ENCODE results near the gene KIF25. TPM values are rescaled to one million over a fixed set of nuclear protein-coding genes. Genes with fewer than 3 reads are reported as not detected.

Gene KIF25
- polyA plus RNA-seq, 1 donor from 2014 or later: not detected

GRCh38 chr6:167990016-167990945 is 7.2 kb upstream of the KIF25 start:
- Histone ChIP-seq H3K4me3 (ENCODE audit: low read length) (no peak overlapping the region), H3K9ac (ENCODE audit: low read length) (no peak overlapping the region), H2AFZ (ENCODE audit: low read depth, low read length) (no peak overlapping the region), H3K9me2 (ENCODE audit: insufficient read depth, low read length) (no peaks in the 10 kb centered on the region), H4K20me1 (ENCODE audit: insufficient read depth) (no peaks in the 10 kb centered on the region), H3F3A (ENCODE audit: insufficient read depth, low read length, poor library complexity, severe bottlenecking) (no peaks in the 10 kb centered on the region), H3K9me3 (ENCODE audit: low read length) (no peaks in the 10 kb centered on the region), H3K79me2 (replicated peaks; ENCODE audit: insufficient read depth, low read length) (no peaks in the 10 kb centered on the region), H3K4me2 (ENCODE audit: low read length) (no peak overlapping the region), H3K27me3 (ENCODE audit: insufficient read depth, low read depth, low read length) (no peaks in the 10 kb centered on the region), H3K36me3 (ENCODE audit: insufficient read depth, low read length) (no peaks in the 10 kb centered on the region), H3K27ac (ENCODE audit: low read length) (no peak overlapping the region)
- TF ChIP-seq EZH2 (IDR thresholded peaks at IDR 0.05; ENCODE audit: borderline replicate concordance, insufficient read depth, low read length, poor library complexity, severe bottlenecking): no peak
- TF ChIP-seq RAD21 (conservative IDR thresholded peaks at IDR 0.05): no peak
- TF ChIP-seq, protein P1, sequence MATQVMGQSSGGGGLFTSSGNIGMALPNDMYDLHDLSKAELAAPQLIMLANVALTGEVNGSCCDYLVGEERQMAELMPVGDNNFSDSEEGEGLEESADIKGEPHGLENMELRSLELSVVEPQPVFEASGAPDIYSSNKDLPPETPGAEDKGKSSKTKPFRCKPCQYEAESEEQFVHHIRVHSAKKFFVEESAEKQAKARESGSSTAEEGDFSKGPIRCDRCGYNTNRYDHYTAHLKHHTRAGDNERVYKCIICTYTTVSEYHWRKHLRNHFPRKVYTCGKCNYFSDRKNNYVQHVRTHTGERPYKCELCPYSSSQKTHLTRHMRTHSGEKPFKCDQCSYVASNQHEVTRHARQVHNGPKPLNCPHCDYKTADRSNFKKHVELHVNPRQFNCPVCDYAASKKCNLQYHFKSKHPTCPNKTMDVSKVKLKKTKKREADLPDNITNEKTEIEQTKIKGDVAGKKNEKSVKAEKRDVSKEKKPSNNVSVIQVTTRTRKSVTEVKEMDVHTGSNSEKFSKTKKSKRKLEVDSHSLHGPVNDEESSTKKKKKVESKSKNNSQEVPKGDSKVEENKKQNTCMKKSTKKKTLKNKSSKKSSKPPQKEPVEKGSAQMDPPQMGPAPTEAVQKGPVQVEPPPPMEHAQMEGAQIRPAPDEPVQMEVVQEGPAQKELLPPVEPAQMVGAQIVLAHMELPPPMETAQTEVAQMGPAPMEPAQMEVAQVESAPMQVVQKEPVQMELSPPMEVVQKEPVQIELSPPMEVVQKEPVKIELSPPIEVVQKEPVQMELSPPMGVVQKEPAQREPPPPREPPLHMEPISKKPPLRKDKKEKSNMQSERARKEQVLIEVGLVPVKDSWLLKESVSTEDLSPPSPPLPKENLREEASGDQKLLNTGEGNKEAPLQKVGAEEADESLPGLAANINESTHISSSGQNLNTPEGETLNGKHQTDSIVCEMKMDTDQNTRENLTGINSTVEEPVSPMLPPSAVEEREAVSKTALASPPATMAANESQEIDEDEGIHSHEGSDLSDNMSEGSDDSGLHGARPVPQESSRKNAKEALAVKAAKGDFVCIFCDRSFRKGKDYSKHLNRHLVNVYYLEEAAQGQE (IDR thresholded peaks at IDR 0.05; ENCODE audit: borderline replicate concordance): no peak
- no peak for TF ChIP-seq EP300 (conservative IDR thresholded peaks at IDR 0.05; ENCODE audit: poor library complexity, severe bottlenecking)
- TF ChIP-seq POLR2AphosphoS5 (IDR thresholded peaks at IDR 0.05): no peak
- no peak for TF ChIP-seq MXI1 (conservative IDR thresholded peaks at IDR 0.05; ENCODE audit: poor library complexity, severe bottlenecking)
- TF ChIP-seq TAF1 (IDR thresholded peaks at IDR 0.05; ENCODE audit: low read depth): no peak
- TF ChIP-seq SMC3 (conservative IDR thresholded peaks at IDR 0.05; ENCODE audit: poor library complexity): no peak
- TF ChIP-seq CTCF (IDR thresholded peaks at IDR 0.05; ENCODE audit: poor library complexity, severe bottlenecking): no peak

- Histone ChIP-seq H3K9ac (ENCODE audit: low read length) (no peak overlapping the region), H3K27ac (ENCODE audit: low read length) (no peak overlapping the region), H2AFZ (ENCODE audit: low read depth, low read length) (no peak overlapping the region), H3K4me3 (ENCODE audit: low read length) (no peak overlapping the region), H3K9me3 (ENCODE audit: low read length) (no peaks in the 10 kb centered on the region), H3F3A (ENCODE audit: insufficient read depth, low read length, poor library complexity, severe bottlenecking) (no peaks in the 10 kb centered on the region), H4K20me1 (ENCODE audit: insufficient read depth) (no peaks in the 10 kb centered on the region), H3K4me2 (ENCODE audit: low read length) (no peak overlapping the region), H3K27me3 (ENCODE audit: insufficient read depth, low read depth, low read length) (no peaks in the 10 kb centered on the region), H3K9me2 (ENCODE audit: insufficient read depth, low read length) (no peaks in the 10 kb centered on the region), H3K79me2 (replicated peaks; ENCODE audit: insufficient read depth, low read length) (no peaks in the 10 kb centered on the region), H3K36me3 (ENCODE audit: insufficient read depth, low read length) (no peaks in the 10 kb centered on the region)
- no peak for TF ChIP-seq SMC3 (conservative IDR thresholded peaks at IDR 0.05; ENCODE audit: poor library complexity)
- no peak for TF ChIP-seq EZH2 (IDR thresholded peaks at IDR 0.05; ENCODE audit: borderline replicate concordance, insufficient read depth, low read length, poor library complexity, severe bottlenecking)
- no peak for TF ChIP-seq EP300 (conservative IDR thresholded peaks at IDR 0.05; ENCODE audit: poor library complexity, severe bottlenecking)
- no peak for TF ChIP-seq POLR2AphosphoS5 (IDR thresholded peaks at IDR 0.05)
- no peak for TF ChIP-seq CTCF (IDR thresholded peaks at IDR 0.05; ENCODE audit: poor library complexity, severe bottlenecking)
- TF ChIP-seq TAF1 (IDR thresholded peaks at IDR 0.05; ENCODE audit: low read depth): no peak
- TF ChIP-seq, protein P1 (IDR thresholded peaks at IDR 0.05; ENCODE audit: borderline replicate concordance): no peak
- no peak for TF ChIP-seq MXI1 (conservative IDR thresholded peaks at IDR 0.05; ENCODE audit: poor library complexity, severe bottlenecking)
- TF ChIP-seq RAD21 (conservative IDR thresholded peaks at IDR 0.05): no peak
These were observed 4.3 kb upstream of the KIF25 start for GRCh38 chr6:167993169-167993568.
